B cell (primary cell): ENCODE results near the gene TMEM130.

Experiments
- EZH2 ChIP-seq: IDR thresholded peaks from 2 replicates; pipeline ENCODE4 v1.6.1; 2012; ENCODE audit warnings: borderline replicate concordance, low read depth, mild to moderate bottlenecking, moderate library complexity, low read length; ENCODE audit not compliant: insufficient read depth, poor library complexity, severe bottlenecking
- TF ChIP-seq, protein P1 (sequence below): fragments of 200-600 bp; IDR thresholded peaks from one replicate; pipeline ENCODE4 v1.8.0; 2022; ENCODE audit warnings: antibody characterized with exemption, mild to moderate bottlenecking

- no peak for TF ChIP-seq EZH2
- TF ChIP-seq, protein P1, sequence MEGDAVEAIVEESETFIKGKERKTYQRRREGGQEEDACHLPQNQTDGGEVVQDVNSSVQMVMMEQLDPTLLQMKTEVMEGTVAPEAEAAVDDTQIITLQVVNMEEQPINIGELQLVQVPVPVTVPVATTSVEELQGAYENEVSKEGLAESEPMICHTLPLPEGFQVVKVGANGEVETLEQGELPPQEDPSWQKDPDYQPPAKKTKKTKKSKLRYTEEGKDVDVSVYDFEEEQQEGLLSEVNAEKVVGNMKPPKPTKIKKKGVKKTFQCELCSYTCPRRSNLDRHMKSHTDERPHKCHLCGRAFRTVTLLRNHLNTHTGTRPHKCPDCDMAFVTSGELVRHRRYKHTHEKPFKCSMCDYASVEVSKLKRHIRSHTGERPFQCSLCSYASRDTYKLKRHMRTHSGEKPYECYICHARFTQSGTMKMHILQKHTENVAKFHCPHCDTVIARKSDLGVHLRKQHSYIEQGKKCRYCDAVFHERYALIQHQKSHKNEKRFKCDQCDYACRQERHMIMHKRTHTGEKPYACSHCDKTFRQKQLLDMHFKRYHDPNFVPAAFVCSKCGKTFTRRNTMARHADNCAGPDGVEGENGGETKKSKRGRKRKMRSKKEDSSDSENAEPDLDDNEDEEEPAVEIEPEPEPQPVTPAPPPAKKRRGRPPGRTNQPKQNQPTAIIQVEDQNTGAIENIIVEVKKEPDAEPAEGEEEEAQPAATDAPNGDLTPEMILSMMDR, result no peak
Observed at GRCh38 chr7:98866765-98867164, 3.0 kb downstream of the TMEM130 start.
